A375 (cell line): ENCODE measurements around the gene SMTNL1. TPM values are rescaled to one million over a fixed set of nuclear protein-coding genes. Genes with fewer than 3 reads are reported as not detected.

Source experiments
- small RNA-seq: library from RNA; depleted of rRNA; stranded (forward); fragments of <200 nt; gene quantifications from one replicate; pipeline ENCODE3, GENCODE V24; 2014
- total RNA-seq: library from RNA; depleted of rRNA; stranded (reverse); fragments of >200 nt; shearing (Covaris generic); gene quantifications from 2 replicates; pipeline ENCODE4 v1.2.3, GENCODE V29; 2014; rRNA removed

SMTNL1 gene
- total RNA-seq: not detected in 2 replicates

GRCh38 chr11:57536947-57537619, at the start of gene SMTNL1:
SMTNL1 (plus strand) TSS chr11:57537595; CDS start chr11:57542643, 5,048 bp downstream.

GRCh38 chr11:57515332-57516060, 21.9 kb upstream of the SMTNL1 start, which contains the start of gene SLC43A1:
SLC43A1 (minus strand) TSS chr11:57515702; CDS start chr11:57514111, 1,591 bp downstream.

GRCh38 chr11:57530596-57531507, 6.5 kb upstream of the SMTNL1 start, which contains the start of gene TIMM10:
TIMM10 (minus strand) TSS chr11:57530754; CDS start chr11:57530189, 565 bp downstream.

GRCh38 chr11:57567515-57568329, 30.3 kb downstream of the SMTNL1 start, which contains the start of gene UBE2L6:
UBE2L6 (minus strand) TSS chr11:57567672; CDS start chr11:57567611, 61 bp downstream.

GRCh38 chr11:57597461-57597915, 60.1 kb downstream of the SMTNL1 start, which contains the start of gene SERPING1:
SERPING1 (plus strand) TSS chr11:57597685; CDS start chr11:57598271, 586 bp downstream.

Small RNA genes lying within 50 kb of the gene (small RNA-seq; reads per million reads assigned to genes)
- gene RN7SL605P: not detected

Other genes starting within 250 kb of the SMTNL1 start
- 63.2 and 72.4 TPM in 2 replicates for gene TNKS1BP1, start 212.6 kb upstream of the SMTNL1 start, total RNA-seq
- 340 and 353 TPM in 2 replicates for gene SSRP1, start 201.7 kb upstream of the SMTNL1 start, total RNA-seq
- gene P2RX3, start 199.2 kb upstream of the SMTNL1 start, total RNA-seq: not detected in 2 replicates
- gene PRG3, start 156.4 kb upstream of the SMTNL1 start, total RNA-seq: not detected in 2 replicates
- gene PRG2, start 146.9 kb upstream of the SMTNL1 start, total RNA-seq: 0.58 and 0.64 TPM in 2 replicates
- 110 and 116 TPM in 2 replicates for gene SLC43A3, start 110.5 kb upstream of the SMTNL1 start, total RNA-seq
- gene RTN4RL2, start 77.1 kb upstream of the SMTNL1 start, total RNA-seq: 1.2 and 2.3 TPM in 2 replicates
- gene SLC43A1, start 21.9 kb upstream of the SMTNL1 start, total RNA-seq: 15.6 and 17.5 TPM in 2 replicates
- 144 and 159 TPM in 2 replicates for gene TIMM10, start 6.8 kb upstream of the SMTNL1 start, total RNA-seq
- gene UBE2L6, start 30.1 kb downstream of the SMTNL1 start, total RNA-seq: 48.8 and 52.1 TPM in 2 replicates
- 0.42 TPM in 1 of 2 replicates, not detected in the other for gene SERPING1, start 60.1 kb downstream of the SMTNL1 start, total RNA-seq
- gene YPEL4, start 112.3 kb downstream of the SMTNL1 start, total RNA-seq: 2.0 and 2.4 TPM in 2 replicates
- 21.2 and 23.4 TPM in 2 replicates for gene CLP1, start 120.2 kb downstream of the SMTNL1 start, total RNA-seq
- gene ZDHHC5, start 130.5 kb downstream of the SMTNL1 start, total RNA-seq: 34.0 and 44.5 TPM in 2 replicates
- gene MED19, start 174.6 kb downstream of the SMTNL1 start, total RNA-seq: 28.5 and 33.3 TPM in 2 replicates
- 130 and 134 TPM in 2 replicates for gene TMX2, start 175.0 kb downstream of the SMTNL1 start, total RNA-seq
- 363 and 391 TPM in 2 replicates for gene SELENOH, start 203.9 kb downstream of the SMTNL1 start, total RNA-seq
- gene BTBD18, start 214.2 kb downstream of the SMTNL1 start, total RNA-seq: 0.04 and 0.13 TPM in 2 replicates
- gene CTNND1, start 224.2 kb downstream of the SMTNL1 start, total RNA-seq: 98.3 and 102 TPM in 2 replicates